Stimulated activated CD8-positive, alpha-beta memory T cell treated with anti-CD3 and anti-CD28 coated beads, Interleukin-15, amount 100 ng/mL, for 24 hours (primary cell): ENCODE results near the gene MYCBPAP.

Experiments used
- DNase-seq: peaks from one replicate; pipeline ENCODE4 v3.0.0-alpha.2; 2020; ENCODE audit warnings: low read depth

The MYCBPAP gene

DNA sequence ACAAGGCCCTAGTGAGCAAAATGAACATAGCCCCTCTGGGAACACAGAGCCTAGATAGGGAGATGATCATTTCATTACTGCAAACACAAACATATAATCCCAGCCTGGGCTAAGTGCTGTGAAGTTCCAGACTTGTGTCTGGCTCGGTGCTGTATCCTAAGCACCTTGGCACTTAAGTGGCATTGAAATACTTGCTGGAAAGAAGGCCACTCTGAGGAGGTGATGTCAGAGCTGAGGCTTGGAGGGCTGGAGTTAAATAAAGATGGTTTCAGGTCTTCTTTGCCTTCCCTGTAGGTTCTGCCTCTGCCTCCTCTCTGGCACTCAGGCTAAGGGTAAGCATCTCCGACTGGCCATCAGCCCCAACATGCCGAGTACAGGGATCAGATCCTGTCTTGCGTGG, 49.9 kb downstream of the MYCBPAP start:
- DNase-seq, result no peak

DNA sequence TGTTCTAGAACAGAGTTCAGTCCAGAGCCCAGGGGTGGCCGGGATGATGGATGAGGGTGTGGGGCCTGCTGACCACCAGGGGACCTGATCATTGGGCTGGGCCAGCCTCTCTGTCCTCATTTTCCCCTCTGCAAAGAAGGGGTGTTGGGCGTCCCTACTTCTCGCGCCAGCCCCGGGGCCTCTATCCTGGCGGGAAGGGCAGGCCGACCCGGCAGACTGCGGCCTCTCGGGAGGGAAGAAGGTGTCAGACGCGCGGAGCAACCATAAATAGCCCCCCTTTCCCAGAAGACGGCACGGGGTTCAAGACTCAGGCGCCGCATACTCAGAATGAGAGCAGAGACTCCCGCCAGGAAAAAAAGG, 50.3 kb downstream of the MYCBPAP start:
- no peak for DNase-seq

DNA sequence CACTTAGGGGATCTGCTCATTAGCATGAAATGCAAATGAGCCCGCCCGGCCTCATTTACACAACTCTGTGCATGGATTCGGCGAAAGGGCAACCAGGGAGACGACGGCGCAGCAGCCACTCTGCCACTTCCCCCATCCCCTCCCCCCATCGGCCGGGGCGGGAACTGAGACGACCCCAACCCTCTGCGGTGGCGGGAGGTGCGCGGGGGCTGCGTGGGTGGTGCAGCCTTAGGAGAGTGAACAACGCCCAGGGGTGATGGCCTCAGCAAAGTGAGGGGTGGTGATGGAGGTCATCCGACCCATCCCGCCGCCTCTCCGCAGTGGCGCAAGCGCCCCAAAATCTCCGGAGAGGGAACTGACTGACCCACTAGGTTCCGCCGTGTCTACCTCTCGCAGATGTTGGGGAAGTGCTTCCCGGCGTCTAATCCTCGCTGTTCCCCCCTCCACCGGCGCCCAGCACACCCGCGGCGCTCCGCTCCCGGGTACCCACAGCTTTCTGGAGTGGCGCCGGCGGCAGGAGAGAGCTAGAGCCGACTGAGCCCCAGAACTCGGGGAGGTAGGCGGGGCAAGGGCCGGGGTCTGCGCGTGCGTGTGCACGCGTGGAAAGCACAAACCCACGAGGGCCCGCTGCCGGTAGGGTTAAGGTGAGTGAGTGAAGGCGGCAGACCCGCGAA, 50.8 kb downstream of the MYCBPAP start:
- DNase-seq, result no peak

DNA sequence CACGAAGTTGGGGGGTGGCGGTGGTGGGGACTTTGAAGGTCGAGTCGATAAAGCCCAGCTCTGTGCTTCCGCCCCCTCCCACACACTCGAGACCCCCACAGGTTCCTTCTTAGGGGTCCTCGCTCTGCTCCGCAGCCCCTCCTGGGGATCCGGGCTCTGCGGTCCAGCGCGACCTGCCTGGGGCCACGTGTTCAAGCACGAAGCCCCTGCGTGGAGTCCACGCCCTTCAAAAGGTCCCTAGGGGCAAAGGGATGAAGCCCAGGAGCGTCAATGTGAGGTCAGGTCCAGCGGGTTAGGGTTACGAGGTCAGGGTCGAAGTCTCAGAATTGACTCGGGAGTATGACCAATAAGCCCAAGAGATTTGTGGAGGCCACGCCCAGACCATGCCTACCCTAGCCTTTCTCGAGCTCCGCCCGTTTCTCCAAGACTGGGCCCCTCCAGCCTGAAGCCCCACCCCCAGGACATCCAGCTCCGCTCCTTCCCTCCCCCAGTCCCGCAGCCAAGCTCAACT, 51.5 kb downstream of the MYCBPAP start:
- no peak for DNase-seq

DNA sequence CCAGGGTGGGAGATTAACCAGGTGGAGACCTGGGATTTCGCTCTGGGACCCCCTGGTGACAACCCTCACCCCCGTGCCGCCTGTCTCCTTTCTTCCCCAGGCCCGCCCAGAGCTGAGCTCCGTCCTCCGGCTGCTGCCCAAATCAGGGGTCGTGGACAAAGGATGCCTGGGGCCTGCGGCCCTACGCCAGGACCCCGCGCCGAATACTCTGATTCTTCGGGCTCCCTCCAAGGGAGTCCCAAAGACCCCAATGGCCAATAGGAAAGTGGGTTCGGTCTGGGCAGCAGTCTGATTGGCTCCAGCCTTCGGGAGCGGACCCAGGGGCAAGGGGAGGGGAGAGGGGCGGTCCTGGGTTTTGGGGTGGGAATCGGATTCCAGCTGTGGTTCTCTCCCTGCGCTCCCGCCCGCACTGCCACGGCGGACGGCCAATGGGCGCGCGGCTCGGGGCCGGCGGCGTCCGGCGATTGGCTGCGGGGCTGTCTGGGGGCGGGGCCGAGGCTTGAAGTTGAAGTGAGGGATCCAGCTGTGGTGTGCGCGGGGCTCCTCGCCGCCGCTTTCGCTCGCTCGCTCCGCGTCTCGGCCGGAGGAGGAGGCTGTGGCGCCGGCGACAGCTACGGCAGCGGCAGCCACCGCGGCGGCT, 52.1 kb downstream of the MYCBPAP start, which contains the start of gene CACNA1G:
Gene CACNA1G, plus strand, starts transcription at position 531 of the 640 bp plus-strand sequence. CDS start 745 bp downstream, outside the sequence.
- DNase-seq, result peak; percentile 67

DNA sequence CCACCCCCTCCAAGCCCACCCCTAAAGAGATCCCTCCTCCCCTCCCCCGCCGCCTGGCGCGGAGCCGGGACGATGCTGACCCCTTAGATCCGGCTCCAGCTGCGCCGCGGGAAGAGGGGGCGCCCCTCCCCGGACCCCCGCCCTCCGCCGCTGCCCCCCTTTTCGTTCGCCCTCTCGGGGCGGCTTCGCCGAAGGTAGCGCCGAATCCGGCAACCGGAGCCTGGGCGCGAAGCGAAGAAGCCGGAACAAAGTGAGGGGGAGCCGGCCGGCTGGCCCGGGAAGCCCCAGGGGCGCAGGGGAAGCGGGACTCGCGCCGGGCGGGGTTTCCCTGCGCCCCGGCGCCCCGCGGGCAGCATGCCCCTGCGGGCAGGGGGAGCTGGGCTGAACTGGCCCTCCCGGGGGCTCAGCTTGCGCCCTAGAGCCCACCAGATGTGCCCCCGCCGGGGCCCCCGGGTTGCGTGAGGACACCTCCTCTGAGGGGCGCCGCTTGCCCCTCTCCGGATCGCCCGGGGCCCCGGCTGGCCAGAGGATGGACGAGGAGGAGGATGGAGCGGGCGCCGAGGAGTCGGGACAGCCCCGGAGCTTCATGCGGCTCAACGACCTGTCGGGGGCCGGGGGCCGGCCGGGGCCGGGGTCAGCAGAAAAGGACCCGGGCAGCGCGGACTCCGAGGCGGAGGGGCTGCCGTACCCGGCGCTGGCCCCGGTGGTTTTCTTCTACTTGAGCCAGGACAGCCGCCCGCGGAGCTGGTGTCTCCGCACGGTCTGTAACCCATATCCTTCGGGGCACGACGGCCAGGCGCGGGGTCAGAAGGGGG, 52.9 kb downstream of the MYCBPAP start:
- no peak for DNase-seq

DNA sequence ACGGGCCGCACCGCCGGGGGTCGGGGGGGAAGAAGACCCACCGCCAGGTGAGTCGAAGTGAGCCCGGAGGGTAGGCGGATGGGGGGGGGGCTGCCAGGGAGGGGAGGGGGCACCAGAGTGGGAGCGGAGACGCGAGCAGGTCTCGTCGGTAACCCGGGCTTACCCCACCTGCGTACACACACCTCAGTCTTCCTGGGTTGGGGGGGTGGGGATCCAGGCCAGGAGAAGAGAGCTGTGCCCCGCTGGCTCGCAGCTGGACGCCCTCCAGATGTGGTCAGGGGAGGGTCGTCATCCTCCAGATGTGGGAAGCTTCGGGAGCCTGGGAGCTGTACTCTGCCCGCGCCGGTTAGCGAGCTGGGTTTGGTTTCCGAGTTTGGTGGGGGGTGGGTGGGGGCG, 53.5 kb downstream of the MYCBPAP start:
- DNase-seq, result no peak

DNA sequence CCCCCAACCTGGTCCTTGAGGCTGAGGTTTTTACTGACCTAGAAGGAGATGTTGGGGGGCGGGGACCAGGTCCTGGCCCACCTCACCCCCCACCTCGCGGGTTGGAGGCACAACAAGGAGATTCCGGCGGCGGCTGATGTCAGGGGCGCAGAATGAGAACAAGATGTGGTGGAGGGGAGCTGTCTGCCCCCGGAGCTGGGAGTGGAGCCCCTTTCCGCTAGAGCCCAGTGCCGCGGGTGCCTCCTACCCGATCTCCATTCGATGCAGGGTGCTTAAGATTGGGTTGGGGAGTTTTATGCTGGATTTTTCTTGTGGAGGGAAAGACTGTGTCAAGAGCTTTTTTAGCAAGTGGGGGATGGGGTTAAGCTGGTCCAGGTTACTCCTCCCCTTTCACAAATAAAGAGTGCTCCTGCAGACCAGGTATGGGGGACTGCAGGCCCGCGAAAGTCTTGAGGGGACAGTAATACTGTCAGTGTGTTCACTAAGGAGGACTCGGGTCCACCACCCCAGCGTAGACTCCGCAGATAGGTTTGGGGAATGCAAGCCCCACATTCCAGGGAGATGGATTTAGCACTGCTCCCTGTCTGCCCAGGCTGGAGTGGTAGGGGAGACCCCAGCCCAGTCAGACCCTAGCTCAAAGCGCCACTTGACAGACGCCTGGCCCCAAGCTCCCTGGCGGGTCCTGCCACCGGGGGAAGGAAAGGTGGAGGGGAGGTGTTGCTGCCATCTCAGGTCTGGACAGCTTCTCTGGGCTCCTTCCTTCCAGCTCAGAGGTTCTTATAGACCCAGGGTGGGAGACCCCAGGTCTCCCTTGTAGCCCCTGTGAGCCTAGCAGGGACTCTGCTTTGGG, 54.2 kb downstream of the MYCBPAP start:
- no peak for DNase-seq

DNA sequence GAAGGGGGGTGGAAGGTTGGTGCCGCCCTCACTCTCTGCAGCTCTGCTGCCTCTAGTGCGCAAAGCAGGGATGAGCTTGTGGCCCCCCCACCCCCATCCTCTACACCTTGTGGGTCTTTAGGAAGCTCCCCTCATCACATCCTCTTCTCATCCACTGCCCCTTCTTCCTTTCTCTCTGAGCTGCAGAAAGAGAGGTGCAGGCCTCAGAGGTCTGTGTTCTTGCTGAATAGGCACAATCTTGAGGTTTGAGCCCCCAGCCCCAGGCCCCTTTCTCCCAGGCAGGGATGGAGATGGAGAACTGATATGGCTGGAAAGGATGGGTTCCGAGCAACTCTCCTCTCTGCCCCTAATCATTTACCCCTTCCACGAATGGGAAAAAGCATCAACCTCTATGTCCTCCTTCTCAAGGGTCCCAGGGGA, 54.9 kb downstream of the MYCBPAP start:
- no peak for DNase-seq

DNA sequence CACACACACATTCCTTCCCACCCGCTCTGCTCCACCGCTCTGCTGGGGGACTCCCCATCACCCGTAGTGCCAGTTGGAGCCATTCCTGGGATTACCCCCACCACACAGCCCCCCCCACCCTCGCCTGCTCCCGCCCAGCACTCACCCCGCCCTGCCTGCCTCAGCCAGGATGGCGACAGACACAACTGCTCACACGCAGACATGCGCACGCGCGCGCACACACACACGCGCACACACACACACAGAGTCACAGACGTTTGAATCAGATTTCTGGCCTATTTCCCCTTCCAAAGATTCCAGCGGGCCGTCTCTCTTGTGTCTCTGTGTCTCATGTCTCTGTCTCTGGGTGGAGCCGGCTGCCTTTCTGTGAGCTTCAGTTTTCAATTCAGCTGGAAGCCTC, 56.7 kb downstream of the MYCBPAP start:
- DNase-seq, result no peak

DNA sequence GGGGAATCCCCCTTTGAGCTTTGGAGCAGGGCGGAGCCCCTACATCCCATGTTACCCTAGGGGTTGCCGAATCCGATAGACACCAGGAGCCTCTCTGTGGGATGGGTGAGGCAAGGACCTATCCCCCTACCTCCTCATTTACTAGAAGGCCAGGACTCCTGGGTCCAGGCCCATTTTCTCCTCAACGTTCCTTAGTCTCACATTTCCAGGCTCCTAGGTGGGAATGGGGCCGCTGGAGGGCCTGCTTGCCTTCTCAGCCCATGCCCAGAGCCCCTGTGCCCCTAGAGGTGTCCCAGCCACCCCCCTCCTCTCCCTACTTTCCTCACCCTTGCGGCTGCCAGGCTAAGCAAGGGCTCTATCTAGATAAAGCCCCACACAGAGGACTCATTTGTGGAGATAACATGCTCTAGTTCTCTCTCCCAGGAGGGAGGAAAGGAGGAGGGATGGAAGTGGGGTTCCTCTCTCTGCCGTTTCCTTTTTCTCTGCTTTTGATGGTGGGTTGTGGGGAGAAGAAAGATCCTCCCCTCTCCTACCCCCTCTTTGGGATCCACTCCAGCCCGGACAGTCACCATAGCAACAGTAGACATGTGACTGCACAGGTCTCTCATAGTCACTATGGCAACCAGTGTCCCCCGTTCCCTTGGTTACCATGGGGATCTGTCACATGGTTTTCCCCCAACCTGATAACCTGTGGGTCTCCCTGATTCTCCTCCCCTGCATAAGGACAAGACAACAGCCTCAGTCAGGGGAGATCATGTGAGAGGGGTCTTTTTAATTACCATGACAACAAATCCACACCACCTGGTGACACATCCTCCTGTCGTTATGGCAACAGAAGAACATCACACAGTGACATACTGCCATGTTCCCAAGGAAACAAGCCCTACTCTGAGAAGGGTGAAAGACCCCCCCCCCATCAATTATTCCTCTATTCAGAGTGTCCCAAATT, 57.4 kb downstream of the MYCBPAP start:
- DNase-seq, result no peak

DNA sequence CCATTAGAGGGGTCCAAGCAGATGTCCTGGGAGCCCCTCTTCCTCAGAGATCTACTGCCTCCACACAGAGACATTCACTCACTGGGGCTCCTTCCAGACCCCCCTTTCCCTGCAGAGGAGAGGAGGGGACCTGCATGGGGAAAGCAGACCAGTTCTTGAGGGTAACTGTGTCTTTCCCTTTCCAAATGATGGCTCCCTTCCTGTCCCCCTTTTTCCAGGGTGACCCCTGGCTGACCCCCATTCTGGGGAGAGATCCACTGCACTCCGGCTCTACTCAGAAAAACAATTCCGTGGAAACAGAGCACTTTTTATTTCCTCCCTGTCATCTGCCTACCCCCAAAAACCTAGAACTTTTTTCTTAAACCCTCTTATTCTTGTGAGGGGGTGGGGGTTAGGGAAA, 58.6 kb downstream of the MYCBPAP start:
- no peak for DNase-seq

DNA sequence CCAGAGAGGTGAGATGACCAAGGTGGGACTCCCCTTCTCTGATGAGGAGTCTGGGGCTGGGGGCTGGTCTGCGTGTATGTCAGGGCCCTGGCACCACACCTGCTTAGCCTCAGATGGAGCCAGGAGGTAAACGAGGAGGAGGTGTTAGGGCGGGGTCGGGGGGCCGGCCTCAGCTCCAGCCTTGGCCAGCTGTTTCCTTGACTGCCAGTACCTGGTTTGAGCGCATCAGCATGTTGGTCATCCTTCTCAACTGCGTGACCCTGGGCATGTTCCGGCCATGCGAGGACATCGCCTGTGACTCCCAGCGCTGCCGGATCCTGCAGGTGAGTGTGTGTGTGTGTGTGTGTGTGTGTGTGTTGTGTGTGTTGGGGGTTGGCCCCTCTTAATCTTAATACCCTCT, 60.4 kb downstream of the MYCBPAP start:
- DNase-seq, result no peak

DNA sequence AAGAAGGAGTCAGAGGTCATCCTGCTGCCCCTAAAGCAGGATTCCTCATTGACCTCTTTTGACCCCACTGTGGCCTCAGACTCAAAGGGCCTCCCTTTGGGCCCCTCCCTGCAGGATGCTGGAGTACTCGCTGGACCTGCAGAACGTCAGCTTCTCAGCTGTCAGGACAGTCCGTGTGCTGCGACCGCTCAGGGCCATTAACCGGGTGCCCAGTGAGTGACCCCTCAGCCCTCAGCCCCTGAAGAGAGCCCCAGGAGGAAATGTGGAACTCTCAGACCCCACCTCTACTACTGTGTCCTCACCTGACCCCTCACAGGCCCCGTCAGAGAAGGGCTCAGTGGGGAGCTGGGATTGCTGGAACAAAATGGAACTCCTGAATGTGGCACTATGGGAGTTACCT, 61.4 kb downstream of the MYCBPAP start:
- no peak for DNase-seq

DNA sequence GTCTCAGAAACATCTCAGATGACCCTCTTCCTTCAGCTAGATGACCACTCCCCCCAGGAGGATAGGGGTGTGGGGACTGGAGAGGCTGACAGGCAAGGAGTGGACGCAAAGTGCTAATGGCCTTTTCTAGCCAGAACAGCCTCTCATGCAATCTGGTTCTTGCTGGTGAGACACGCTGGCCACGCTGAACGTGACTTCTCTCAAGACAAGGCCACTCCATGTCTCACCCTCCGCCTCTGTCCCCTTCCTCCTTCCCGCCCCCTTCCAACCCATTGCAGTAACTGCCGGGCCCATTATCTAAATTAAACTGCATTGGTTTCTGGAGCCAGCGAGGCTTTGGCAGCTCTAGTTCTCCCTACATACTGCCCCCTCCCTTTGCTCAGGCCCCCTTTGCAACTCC, 61.8 kb downstream of the MYCBPAP start:
- DNase-seq, result no peak

DNA sequence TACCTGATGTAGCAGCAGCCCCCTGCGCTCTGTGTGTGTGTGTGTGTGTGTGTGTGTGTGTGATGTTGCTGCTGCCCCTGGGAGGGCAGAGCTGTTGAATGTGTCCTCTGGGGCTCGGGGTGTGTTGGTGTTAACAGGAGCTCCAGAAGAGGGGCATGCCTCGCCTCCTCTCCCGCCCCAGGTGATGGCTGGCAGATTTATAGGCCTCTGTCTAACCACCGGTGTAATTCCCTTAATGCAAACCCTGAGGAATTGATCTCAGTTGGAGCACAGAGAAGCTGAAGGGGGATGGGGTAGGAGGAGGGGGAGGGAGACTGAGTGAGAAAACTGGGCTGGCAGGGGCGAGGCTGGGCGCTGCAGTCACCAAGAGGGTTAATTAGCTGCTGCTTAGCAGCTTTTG, 62.3 kb downstream of the MYCBPAP start:
- no peak for DNase-seq

DNA sequence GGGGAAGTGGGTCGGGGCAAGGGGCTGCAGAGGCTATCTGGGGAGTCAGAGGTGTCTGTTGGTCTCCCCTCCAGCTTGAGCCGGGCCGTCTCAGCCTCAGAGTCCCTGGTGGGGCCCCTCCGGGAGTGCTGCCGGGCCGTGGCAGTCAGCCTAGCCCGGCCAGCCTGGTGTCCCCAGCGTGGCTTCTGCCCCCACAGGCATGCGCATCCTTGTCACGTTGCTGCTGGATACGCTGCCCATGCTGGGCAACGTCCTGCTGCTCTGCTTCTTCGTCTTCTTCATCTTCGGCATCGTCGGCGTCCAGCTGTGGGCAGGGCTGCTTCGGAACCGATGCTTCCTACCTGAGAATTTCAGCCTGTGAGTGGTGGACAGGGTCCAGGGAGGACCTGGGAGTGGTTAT, 63.4 kb downstream of the MYCBPAP start:
- no peak for DNase-seq

DNA sequence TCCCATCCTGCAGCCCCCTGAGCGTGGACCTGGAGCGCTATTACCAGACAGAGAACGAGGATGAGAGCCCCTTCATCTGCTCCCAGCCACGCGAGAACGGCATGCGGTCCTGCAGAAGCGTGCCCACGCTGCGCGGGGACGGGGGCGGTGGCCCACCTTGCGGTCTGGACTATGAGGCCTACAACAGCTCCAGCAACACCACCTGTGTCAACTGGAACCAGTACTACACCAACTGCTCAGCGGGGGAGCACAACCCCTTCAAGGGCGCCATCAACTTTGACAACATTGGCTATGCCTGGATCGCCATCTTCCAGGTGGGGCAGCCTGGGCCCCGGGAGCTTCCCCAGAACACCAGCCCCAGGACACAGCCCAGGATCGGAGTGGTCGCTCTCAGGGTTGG, 64.3 kb downstream of the MYCBPAP start:
- DNase-seq, result no peak

DNA sequence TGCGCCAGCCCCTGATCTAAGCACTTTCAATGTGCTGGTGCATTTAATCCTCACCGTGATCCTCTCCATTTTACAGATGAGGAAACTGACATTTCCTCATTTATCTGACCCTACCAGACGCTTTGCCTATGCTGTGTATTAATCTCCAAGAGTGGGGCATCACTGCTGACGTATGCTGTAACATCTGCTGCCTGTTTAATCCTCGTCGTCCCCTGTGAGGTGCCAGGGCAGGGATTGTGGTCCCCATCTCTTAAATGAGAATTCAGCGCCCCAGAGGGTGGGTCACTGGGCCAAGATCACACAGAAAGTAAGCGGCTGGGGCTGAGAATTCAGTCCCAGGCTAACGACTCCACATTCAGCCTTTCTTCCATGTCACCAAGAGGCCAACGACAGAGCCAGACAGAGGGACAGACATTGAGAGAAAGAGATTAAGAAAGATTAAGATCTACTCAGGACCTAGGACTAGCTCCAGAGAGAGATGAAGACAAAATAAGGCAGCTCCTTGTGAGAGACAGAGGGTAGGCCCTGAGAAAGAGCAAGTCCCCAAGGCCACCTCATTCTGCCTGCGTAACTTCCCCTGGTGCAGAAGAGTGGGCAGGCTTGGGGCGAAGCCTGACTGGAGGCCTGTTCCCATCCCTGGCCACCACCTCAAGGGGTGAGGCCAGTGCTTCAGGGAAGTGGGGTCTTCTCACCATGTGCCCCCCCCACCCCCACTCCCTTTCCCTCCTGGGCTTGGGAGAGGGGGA, 65.8 kb downstream of the MYCBPAP start:
- DNase-seq, result no peak

DNA sequence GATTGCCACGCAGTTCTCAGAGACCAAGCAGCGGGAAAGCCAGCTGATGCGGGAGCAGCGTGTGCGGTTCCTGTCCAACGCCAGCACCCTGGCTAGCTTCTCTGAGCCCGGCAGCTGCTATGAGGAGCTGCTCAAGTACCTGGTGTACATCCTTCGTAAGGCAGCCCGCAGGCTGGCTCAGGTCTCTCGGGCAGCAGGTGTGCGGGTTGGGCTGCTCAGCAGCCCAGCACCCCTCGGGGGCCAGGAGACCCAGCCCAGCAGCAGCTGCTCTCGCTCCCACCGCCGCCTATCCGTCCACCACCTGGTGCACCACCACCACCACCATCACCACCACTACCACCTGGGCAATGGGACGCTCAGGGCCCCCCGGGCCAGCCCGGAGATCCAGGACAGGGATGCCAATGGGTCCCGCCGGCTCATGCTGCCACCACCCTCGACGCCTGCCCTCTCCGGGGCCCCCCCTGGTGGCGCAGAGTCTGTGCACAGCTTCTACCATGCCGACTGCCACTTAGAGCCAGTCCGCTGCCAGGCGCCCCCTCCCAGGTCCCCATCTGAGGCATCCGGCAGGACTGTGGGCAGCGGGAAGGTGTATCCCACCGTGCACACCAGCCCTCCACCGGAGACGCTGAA, 67.5 kb downstream of the MYCBPAP start:
- DNase-seq, result no peak
